GM21737 (cell line): Measurements from ENCODE around the gene SEPHS2.
"Not testable (repeated sequence)": the region's sequence is repeated elsewhere in the genome, so short reads cannot be mapped to it uniquely, and the experiment has no call there.

ENCODE experiments used
- ATAC-seq: cut with Tn5 transposase; IDR thresholded peaks from one replicate; pipeline ENCODE4 v1.9.1; 2021; ENCODE audit warnings: mild to moderate bottlenecking, moderate library complexity; ENCODE audit not compliant: unreplicated experiment

SEPHS2 gene

DNA sequence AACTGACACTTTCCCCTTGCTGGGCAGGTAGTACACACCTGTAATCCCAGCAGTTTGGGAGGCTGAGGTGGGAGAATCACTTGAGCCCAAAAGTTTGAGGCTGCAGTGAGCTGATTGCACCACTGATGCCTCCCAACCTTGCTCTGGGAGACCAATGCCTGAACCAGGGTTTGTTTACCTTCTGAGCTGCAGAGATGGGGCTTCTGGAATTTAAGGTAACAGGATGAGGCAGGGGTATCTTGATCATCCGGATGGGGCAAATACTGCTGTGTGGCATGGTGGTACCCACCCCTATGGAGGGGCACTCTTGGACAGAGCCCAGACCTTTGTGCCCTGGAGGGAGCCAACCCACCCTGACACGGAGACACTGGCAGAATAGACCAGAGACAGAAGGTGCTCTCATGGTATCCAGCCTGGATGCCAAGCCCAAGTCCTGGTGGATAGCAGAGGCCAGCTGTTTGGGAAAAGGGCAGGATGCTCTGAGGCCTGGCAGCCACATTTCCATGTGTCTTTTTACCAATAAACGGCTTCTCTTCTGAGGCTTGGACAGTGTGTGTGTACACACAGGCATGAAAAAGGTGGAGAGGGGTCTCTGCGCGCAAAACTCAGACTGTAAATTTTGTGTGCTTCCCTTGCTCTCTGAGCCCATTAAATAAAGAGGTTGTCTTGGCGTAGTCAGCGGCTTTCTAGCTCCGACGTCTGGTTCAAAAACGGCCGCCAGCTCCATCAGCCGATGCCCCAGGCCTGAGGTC lies 46.1 kb downstream of the SEPHS2 start:
- ATAC-seq = no peak

DNA sequence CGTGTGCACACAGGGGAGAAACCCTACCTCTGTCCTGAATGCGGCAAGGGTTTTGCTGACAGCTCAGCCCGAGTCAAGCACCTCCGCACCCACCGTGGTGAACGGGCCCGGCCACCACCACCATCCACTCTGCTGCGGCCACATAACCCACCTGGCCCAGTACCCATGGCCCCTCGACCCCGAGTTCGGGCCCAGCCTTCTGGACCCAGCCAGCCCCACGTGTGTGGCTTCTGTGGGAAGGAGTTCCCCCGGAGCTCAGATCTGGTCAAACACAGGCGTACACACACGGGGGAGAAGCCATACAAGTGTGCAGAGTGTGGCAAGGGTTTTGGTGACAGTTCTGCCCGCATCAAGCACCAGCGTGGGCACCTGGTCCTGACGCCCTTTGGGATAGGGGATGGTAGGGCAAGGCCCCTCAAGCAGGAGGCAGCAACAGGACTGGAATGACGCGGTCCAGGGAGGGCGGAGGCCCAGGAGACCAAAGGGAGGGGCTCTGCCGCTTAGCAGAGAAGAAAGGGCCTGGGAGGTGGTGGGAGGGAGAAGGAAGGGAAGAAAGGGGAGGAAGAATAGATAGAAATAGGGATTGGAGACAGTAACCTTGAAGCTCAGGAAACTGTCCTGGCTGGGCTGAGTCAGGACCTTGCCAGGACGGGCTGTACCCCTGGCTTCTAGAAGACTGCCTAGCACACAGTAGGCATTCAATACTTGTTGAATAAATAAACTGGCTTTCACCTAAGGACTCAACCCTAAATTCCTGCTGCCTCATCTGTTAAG lies 46.8 kb downstream of the SEPHS2 start:
- no peak for ATAC-seq

DNA sequence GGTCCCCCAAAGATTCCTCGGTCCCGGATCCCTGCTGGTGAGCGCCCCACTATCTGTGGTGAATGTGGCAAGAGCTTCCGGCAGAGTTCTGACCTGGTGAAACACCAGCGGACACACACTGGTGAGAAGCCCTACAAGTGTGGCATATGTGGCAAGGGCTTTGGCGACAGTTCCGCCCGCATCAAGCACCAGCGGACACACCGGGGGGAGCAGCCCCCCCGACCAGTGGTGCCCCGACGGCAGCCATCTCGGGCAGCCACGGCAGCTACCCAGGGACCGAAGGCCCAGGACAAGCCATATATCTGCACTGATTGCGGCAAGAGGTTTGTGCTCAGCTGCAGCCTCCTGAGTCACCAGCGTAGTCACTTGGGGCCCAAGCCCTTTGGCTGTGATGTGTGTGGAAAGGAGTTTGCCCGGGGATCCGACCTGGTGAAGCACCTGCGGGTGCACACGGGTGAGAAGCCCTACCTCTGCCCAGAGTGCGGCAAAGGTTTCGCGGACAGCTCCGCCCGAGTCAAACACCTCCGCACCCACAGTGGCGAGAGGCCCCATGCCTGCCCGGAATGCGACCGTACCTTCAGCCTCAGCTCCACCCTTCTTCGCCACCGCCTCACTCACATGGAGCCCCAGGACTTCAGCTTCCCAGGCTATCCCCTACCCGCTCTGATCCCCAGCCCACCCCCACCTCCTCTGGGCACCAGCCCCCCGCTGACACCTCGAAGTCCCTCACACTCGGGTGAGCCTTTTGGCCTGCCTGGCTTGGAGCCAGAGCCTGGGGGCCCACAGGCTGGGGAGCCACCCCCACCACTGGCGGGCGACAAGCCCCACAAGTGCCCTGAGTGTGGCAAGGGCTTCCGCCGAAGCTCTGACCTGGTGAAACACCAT lies 47.7 kb downstream of the SEPHS2 start:
- ATAC-seq = no peak

DNA sequence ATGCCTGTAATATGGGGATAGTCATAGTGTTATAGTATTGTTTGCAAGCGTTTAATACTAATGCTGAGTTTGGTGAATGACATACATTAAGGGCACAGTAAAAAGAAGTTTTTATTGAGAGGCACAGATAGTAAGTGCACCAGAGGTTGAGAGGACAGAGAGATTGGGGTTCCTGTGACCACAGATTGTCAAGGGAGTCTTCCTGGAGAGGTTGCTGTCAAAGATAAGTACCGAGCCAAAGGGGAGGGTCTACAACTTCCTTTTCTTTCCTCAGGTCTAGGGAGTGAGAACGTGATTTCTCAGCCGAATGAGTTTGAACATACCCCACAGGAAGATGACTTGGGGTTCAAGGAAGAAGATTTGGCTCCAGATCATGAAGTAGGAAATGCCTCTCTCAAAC lies 48.6 kb downstream of the SEPHS2 start:
- ATAC-seq = no peak

DNA sequence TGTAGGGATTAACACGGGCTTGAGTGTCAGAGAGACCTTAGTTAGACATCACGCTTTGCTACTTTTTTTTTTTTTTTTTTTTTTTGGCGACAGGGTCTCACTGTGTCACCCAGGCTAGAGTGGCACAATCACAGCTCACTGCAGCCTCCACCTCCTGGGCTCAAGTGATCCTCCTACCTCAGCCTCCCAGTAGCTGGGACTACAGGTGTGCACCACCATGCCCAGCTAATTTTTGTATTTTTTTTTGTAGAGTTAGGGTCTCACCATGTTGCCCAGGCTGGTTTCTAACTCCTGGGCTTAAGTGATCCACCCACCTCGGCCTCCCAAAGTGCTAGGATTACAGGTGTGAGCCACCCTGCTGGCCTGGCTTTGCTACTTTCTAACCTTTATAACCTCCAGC lies 49.0 kb downstream of the SEPHS2 start:
- ATAC-seq = not testable (repeated sequence)

DNA sequence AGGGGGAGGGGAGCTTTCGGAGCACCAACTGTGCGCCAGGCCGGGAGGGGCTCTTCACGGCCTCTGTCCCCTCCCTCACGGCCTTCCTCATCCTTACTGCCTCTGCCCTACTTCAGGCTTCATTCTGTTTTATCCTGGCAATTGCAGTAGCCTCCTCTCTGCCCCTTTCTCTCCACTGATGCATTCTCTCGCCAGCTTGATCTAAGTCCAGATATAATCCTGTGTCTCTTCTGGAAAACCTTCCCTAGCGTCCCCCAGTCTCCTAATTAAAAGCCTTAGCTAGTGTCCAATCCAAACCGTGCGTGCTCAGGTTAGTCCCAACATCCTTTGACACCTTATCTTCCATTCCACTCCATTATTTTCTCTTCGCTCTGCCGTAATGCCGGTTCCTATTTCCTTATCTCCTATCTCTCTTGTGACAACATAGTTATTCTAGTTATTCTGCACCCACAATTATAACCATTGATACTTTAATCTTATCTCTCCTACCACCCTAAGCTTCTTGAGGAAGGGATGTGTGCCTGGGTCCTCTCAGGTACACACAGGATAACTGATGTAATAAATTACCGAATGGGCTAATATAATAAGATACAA lies 49.6 kb downstream of the SEPHS2 start:
- ATAC-seq = no peak

DNA sequence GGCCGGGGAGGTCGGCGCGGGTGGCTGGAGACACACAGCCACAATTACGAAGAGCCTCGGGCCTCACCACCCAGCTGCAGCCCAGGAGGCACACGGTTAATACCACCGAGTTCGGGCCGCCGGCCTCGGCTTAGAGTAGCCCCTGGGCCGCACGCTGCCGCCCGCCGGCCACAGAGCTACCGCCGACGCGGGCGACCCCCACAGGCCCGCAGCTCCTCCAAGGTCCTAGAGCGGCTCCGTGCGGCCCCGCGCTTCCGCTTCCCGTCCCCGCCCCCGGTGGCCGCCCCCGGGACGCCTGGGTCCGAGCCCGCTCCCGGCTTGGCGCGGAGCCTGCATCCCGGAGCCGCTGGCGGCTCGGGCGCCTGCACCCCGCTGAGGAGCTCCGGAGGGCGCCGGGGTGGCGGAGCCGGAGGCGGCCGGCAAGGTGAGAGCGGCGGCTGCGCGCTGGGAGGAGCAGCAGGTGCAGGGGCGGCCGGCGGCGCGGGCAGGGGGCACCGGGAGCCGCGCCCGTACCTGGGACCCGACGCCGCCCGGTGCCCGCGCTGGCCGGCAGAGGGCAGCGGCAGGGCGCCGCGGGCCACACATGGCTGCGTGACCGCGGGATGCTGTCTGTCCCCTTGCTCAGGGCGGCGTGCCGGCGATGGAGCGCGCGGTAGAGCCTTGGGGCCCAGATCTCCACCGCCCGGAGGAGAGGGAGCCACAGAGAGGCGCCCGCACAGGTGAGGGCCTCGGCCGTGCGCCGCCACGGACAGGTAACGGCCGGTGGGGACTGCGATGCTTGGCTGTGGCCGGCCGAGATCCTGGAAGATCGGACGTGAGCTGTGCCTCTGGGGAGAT lies 50.3 kb downstream of the SEPHS2 start, which contains the start of gene ZNF48:
ZNF48 (plus strand) TSS at position 266 of the 837 bp plus-strand sequence; CDS start at position 641, 375 bp downstream.
- ATAC-seq = peak; percentile 63

DNA sequence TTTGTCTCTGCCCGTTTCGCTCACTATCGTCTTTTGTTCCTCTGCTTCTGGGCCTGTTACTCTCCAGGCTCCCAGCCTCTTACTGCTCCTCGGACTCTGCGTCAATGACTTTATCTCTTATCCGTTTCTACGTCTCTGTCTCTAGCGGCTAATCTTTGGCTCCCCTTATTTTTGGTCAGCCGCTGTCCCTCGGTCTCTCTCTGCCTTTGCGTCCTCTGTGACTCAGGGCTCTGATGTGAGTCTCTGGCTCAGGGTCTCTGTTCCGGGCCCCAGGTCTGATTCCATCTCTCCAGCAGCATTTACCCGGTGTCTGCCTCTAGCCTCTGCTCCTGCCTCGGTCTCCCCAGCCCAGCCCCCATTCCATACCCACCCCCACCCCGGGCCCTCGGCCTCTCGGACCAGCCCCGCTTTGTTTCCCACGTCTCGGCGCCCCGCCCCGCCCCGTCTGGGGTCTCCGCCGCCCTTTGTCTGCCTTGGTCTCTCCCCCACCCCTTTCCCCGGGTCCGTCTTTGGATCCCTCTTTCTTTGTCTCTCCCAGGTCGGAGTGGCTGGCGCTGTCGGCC lies 51.0 kb downstream of the SEPHS2 start:
- no peak for ATAC-seq
